T-helper 2 cell treated with Interferon-gamma antibody and Interleukin-4, amounts not matched to agents 100 ng/mL and 5 ng/mL, for 36 hours (primary cell): ENCODE results near the gene BAHCC1. TPM values are rescaled to one million over a fixed set of nuclear protein-coding genes. Genes with fewer than 3 reads are reported as not detected.
"Not testable (repeated sequence)": the region's sequence is repeated elsewhere in the genome, so short reads cannot be mapped to it uniquely, and the experiment has no call there.

ENCODE experiments used
- intact Hi-C: fragments of 100-400 bp; cut with micrococcal nuclease; formaldehyde crosslinking; loops from one replicate; pipeline ENCODE4 v1.15.1; 2023
- total RNA-seq: library from RNA; stranded (reverse); gene quantifications from 2 replicates; pipeline ENCODE4 v1.2.3, GENCODE V29; 2022

Gene BAHCC1
- total RNA-seq, 1 donor from 2014 or later = 0.20 TPM

GRCh38 chr17:81424151-81425017 lies 29.1 kb downstream of the BAHCC1 start:
- intact Hi-C loops = no loop called here

DNA sequence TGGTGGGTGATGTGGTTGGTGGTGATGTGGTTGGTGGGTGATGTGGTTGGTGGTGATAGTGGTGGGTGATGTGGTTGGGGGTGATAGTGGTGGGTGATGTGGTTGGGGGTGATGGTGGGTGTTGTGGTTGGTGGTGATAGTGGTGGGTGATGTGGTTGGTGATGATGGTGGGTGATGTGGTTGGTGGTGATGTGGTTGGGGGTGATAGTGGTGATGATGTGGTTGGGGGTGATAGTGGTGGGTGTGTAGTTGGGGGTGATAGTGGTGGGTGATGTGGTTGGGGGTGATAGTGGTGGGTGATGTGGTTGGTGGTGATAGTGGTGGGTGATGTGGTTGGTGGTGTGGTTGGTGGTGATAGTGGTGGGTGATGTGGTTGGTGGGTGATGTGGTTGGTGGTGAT lies 29.8 kb downstream of the BAHCC1 start:
- intact Hi-C loops = not testable (repeated sequence)

GRCh38 chr17:81425716-81426392 lies 30.6 kb downstream of the BAHCC1 start:
- intact Hi-C loops = not testable (repeated sequence)

DNA sequence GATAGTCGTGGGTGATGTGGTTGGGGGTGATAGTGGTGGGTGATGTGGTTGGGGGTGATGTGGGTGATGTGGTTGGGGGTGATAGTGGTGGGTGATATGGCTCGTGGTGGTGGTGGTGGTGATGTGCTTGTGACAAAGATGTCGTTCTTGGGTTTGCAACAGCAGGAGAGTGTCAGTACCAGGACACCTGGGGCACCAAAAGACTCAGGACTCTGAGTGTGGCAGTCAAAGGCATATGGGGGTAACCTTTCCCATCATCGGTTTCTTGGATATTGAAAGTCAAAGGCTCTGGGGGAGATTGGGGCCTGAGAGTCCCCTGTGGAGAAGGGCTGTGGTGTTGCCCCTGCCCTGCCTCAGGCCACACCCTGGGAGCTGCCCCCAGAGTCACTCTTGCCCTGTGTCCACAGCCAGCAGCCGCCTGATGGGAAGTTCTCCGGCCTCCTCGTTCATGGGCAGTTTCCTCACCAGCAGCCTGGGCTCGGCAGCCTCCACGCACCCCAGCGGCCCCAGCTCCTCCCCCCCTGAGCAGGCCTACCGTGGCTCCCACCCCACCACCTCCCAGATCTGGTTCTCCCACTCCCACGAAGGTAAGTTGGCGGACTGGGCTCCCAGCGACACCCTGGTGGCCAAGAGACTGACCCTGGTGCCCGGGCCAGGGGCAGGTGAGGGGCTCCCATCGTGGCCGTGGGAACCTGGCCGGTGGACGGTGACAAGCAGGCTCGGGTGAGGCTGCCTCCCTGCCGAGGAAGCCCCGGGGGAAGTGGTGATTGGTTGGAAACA lies 31.3 kb downstream of the BAHCC1 start:
- intact Hi-C loops = no loop called here

- intact Hi-C loops = no loop called here
Observed at GRCh38 chr17:81427173-81428120, 32.2 kb downstream of the BAHCC1 start.

GRCh38 chr17:81428121-81428515 lies 32.9 kb downstream of the BAHCC1 start:
- intact Hi-C loops = no loop called here

DNA sequence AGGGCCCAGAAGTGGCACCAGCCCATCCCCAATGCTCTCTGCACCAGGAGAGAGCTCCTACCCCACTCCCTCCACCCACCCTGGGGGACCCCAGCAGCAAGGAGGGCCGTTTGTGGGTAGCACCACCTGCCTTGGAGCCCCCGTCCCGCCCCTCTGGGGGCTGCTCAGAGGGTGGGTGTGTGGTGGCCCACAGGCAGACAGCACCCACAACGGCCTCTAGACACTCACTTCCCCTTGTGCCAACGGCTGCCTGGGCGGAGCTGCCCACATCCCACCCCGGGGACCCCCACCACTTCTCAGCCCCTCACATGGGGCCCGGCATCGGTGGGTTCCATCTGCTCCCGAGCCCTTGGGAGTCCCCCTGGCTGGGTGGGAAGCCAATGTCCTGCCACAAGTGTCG lies 33.3 kb downstream of the BAHCC1 start:
- intact Hi-C loops = no loop called here

- intact Hi-C loops = no loop called here
Observed at GRCh38 chr17:81428948-81429774, 33.9 kb downstream of the BAHCC1 start.

DNA sequence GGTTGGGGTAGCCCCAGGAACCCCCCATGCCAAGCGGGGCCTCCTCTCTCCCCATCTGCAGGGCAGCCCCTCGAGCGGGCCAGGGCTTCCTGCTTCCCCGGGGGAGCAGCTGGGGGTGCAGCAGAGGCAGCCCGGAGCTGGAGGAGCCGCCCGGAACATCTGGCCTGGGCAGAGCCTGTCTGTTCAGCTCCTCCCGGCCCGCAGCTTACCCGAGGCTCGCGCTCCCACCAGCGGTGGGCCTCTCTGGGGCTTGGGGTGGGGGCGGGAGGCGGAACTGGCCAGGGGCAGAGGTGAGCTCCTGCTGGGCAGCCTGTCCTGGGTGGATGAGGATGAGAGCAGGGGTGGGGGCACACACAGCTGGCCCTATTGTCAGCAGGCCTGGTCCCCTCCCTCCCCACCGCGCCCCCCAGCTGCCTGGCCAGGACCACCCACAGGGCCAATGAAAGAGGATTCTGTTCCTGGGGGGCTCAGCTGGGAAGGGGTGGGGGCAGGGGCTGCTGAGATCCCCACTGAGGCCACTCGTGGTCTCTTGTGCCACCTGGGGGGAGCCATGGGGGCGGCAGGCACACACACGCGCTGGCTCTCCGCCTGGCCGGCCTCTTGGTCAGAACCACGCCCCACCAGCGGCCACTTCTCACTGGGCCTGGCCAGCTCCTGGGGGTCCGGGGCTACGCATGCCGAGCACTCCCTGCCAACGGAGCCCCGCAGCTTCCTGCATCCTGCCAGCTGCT lies 34.7 kb downstream of the BAHCC1 start:
- intact Hi-C loops = no loop called here

DNA sequence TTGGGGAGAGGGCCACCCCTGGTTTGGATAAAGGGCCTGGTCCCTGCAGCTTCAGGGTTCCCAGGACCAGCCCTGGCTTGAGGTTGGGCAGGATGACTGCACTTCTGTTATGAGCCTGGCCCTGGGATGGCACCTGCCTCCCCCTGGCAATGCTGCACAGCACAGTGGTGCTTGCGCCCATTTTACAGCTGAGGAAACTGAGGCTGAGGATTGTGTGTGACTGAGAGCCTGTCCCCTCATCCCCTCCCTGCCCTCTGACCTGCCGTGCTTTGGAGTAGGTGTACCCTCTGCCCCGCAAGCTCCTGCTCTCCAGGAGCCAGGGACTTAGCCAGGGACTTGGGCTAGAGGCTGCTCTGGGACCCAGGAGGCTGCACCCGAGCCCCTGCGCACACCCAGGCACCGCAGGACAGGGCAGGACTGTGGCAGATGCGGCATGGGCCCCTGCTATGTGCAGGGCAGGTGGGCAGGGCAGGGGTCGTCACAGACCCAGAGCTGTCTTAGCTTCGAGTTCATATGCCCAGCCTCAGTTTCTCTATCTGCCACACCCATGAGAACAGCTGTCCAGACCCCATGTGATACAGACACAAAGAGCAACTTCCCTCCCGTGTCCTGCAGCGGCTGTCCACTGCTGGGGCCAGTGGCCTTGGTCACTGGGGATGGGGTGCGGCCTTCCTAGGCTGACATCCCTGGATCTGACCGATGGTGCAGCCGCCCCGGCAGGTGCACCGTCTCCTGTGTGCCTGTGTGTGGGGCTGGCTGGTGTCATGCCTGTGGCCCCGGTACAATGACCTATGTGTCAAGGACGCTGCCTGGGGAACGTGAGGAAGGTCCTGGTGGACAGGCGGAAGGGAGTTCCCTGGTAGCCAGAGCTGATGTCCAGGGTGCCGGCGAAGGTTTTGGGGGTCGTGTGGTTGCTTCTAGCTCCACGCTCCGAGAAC lies 36.6 kb downstream of the BAHCC1 start:
- intact Hi-C loops = no loop called here

- intact Hi-C loops = no loop called here
Observed at GRCh38 chr17:81432941-81433340, 37.7 kb downstream of the BAHCC1 start.

GRCh38 chr17:81433656-81434055 lies 38.4 kb downstream of the BAHCC1 start:
- intact Hi-C loops = no loop called here

DNA sequence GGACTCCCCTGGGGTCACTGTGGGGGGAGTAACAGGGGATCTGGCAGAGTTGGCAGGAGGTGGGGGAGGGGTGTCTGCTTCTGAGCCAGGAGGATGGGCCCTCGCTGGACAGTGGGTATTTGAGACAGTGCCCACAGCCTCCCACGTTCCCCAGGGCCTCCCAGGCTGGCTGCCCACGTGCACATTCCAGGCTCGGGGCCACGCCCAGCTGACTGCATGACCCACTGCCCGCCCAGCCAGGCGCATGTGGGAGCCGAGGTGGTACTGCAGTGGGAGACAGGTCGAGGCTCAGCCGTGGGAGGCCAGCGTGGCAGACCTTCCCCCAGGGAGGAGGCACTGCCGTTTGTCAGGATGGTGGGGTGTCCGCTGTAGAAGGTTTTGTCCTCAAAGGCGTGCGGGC lies 38.8 kb downstream of the BAHCC1 start:
- intact Hi-C loops = no loop called here

DNA sequence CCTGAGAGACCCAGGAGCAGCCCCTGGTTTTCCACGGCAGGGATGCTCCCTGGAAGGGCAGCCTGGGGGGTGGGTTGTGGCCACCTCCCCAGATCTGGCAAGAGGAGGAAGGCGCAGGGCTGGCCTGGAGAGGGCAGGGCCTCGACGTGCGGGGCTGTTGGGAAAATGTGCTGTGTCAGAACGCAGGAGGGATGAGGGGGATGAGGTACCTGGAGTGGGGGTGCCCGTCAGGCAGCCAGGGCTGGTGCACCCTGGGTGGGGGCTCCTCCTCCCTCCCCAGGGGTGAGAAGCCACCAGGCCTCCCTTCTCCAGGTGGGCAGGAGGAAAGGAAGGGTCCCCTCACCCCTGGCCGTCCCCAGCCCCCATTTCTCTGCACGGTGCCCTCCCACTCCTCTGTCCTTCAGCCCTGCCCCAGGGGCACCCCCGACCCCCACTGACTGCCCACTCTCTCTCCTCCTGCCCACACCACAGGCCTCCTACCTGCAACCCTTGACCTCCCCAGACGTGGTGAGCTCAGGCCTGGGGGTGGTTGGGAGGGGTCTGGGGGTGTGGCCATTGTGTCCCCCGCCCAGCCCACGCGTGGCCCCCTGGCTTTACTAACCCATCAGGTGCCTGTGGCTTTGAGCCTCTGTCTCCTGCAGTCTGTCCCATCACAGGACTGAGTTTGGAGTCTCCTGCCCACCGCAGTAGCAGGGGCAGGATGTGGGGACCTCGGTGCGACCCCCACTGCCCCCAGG lies 39.6 kb downstream of the BAHCC1 start:
- intact Hi-C loops = no loop called here

- intact Hi-C loops = no loop called here
Observed at GRCh38 chr17:81435652-81436293, 40.5 kb downstream of the BAHCC1 start.

GRCh38 chr17:81436294-81436849 lies 41.1 kb downstream of the BAHCC1 start:
- intact Hi-C loops = no loop called here
